ENCODE data around the gene SLC5A2.
"Not testable (repeated sequence)": the region's sequence is repeated elsewhere in the genome, so short reads cannot be mapped to it uniquely, and the experiment has no call there.

The SLC5A2 gene

GRCh38 chr16:31529108-31529936 lies 46.4 kb downstream of the SLC5A2 start:
- peak overlapping the region; percentile 22 to 50 for H3K4me3 ChIP-seq (ENCODE audit: low read length in 2 of 2)
- H3K4me1 ChIP-seq (ENCODE audit: control insufficient read depth in 2 of 2, insufficient read depth in 2 of 2, low read length in 2 of 2), result no peaks in the 10 kb centered on the region
- H3K27ac ChIP-seq (ENCODE audit: low read depth in 2 of 2, low read length in 2 of 2), result no peak overlapping the region
- peaks cover 12 to 26% of the 10 kb centered on the region in 2 donors for H3K27me3 ChIP-seq (ENCODE audit: control insufficient read depth in 2 of 2, insufficient read depth in 2 of 2, low read length in 2 of 2)
- no peaks in the 10 kb centered on the region for H3K9me3 ChIP-seq (ENCODE audit: control insufficient read depth in 2 of 2, low read length in 2 of 2)
- H3K9ac ChIP-seq (ENCODE audit: low read depth in 1 of 2, low read length in 2 of 2), result no peak overlapping the region
- no peaks in the 10 kb centered on the region for H3K36me3 ChIP-seq (ENCODE audit: control insufficient read depth in 2 of 2, insufficient read depth in 2 of 2, low read length in 2 of 2)

GRCh38 chr16:31529937-31530312 lies 47.0 kb downstream of the SLC5A2 start:
- Histone ChIP-seq H3K4me1 (ENCODE audit: control insufficient read depth in 2 of 2, insufficient read depth in 2 of 2, low read length in 2 of 2) (no peaks in the 10 kb centered on the region), H3K4me3 (ENCODE audit: low read length in 2 of 2) (no peak overlapping the region), H3K27me3 (ENCODE audit: control insufficient read depth in 2 of 2, insufficient read depth in 2 of 2, low read length in 2 of 2) (peaks cover 12 to 26% of the 10 kb centered on the region in 2 donors), H3K9ac (ENCODE audit: low read depth in 1 of 2, low read length in 2 of 2) (no peak overlapping the region), H3K27ac (ENCODE audit: low read depth in 2 of 2, low read length in 2 of 2) (no peak overlapping the region), H3K36me3 (ENCODE audit: control insufficient read depth in 2 of 2, insufficient read depth in 2 of 2, low read length in 2 of 2) (no peaks in the 10 kb centered on the region), H3K9me3 (ENCODE audit: control insufficient read depth in 2 of 2, low read length in 2 of 2) (no peaks in the 10 kb centered on the region)

- no peak overlapping the region for H3K27ac ChIP-seq (ENCODE audit: low read depth in 2 of 2, low read length in 2 of 2)
- peaks cover 12 to 26% of the 10 kb centered on the region in 2 donors for H3K27me3 ChIP-seq (ENCODE audit: control insufficient read depth in 2 of 2, insufficient read depth in 2 of 2, low read length in 2 of 2)
- no peaks in the 10 kb centered on the region for H3K4me1 ChIP-seq (ENCODE audit: control insufficient read depth in 2 of 2, insufficient read depth in 2 of 2, low read length in 2 of 2)
- no peaks in the 10 kb centered on the region for H3K36me3 ChIP-seq (ENCODE audit: control insufficient read depth in 2 of 2, insufficient read depth in 2 of 2, low read length in 2 of 2)
- no peak overlapping the region for H3K4me3 ChIP-seq (ENCODE audit: low read length in 2 of 2)
- no peak overlapping the region for H3K9ac ChIP-seq (ENCODE audit: low read depth in 1 of 2, low read length in 2 of 2)
- no peaks in the 10 kb centered on the region for H3K9me3 ChIP-seq (ENCODE audit: control insufficient read depth in 2 of 2, low read length in 2 of 2)
These were observed 47.5 kb downstream of the SLC5A2 start for GRCh38 chr16:31530405-31530804.

GRCh38 chr16:31531096-31531495 lies 48.2 kb downstream of the SLC5A2 start:
- Histone ChIP-seq H3K27me3 (ENCODE audit: control insufficient read depth in 2 of 2, insufficient read depth in 2 of 2, low read length in 2 of 2) (peaks cover 12 to 31% of the 10 kb centered on the region in 2 donors), H3K4me3 (ENCODE audit: low read length in 2 of 2) (no peak overlapping the region), H3K9ac (ENCODE audit: low read depth in 1 of 2, low read length in 2 of 2) (no peak overlapping the region), H3K27ac (ENCODE audit: low read depth in 2 of 2, low read length in 2 of 2) (no peak overlapping the region), H3K36me3 (ENCODE audit: control insufficient read depth in 2 of 2, insufficient read depth in 2 of 2, low read length in 2 of 2) (no peaks in the 10 kb centered on the region), H3K4me1 (ENCODE audit: control insufficient read depth in 2 of 2, insufficient read depth in 2 of 2, low read length in 2 of 2) (no peaks in the 10 kb centered on the region), H3K9me3 (ENCODE audit: control insufficient read depth in 2 of 2, low read length in 2 of 2) (no peaks in the 10 kb centered on the region)

- Histone ChIP-seq H3K9me3 (ENCODE audit: control insufficient read depth in 2 of 2, low read length in 2 of 2) (no peaks in the 10 kb centered on the region), H3K9ac (ENCODE audit: low read depth in 1 of 2, low read length in 2 of 2) (no peak overlapping the region), H3K27ac (ENCODE audit: low read depth in 2 of 2, low read length in 2 of 2) (no peak overlapping the region), H3K4me1 (ENCODE audit: control insufficient read depth in 2 of 2, insufficient read depth in 2 of 2, low read length in 2 of 2) (no peaks in the 10 kb centered on the region), H3K4me3 (ENCODE audit: low read length in 2 of 2) (no peak overlapping the region), H3K27me3 (ENCODE audit: control insufficient read depth in 2 of 2, insufficient read depth in 2 of 2, low read length in 2 of 2) (peaks cover 12 to 31% of the 10 kb centered on the region in 2 donors), H3K36me3 (ENCODE audit: control insufficient read depth in 2 of 2, insufficient read depth in 2 of 2, low read length in 2 of 2) (no peaks in the 10 kb centered on the region)
These were observed 49.2 kb downstream of the SLC5A2 start for GRCh38 chr16:31532120-31532519.

GRCh38 chr16:31532896-31533295 lies 50.0 kb downstream of the SLC5A2 start:
- no peak overlapping the region for H3K9ac ChIP-seq (ENCODE audit: low read depth in 1 of 2, low read length in 2 of 2)

GRCh38 chr16:31535737-31536136 lies 52.8 kb downstream of the SLC5A2 start:
- Histone ChIP-seq H3K9ac (ENCODE audit: low read depth in 1 of 2, low read length in 2 of 2) (no peak overlapping the region), H3K9me3 (ENCODE audit: control insufficient read depth in 2 of 2, low read length in 2 of 2) (no peaks in the 10 kb centered on the region)

More at GRCh38 chr16:31532896-31533295, 50.0 kb downstream of the SLC5A2 start:
- Histone ChIP-seq H3K27me3 (ENCODE audit: control insufficient read depth in 2 of 2, insufficient read depth in 2 of 2, low read length in 2 of 2) (peaks cover 11 to 31% of the 10 kb centered on the region in 2 donors), H3K4me1 (ENCODE audit: control insufficient read depth in 2 of 2, insufficient read depth in 2 of 2, low read length in 2 of 2) (no peaks in the 10 kb centered on the region), H3K9me3 (ENCODE audit: control insufficient read depth in 2 of 2, low read length in 2 of 2) (no peaks in the 10 kb centered on the region), H3K27ac (ENCODE audit: low read depth in 2 of 2, low read length in 2 of 2) (no peak overlapping the region), H3K36me3 (ENCODE audit: control insufficient read depth in 2 of 2, insufficient read depth in 2 of 2, low read length in 2 of 2) (no peaks in the 10 kb centered on the region), H3K4me3 (ENCODE audit: low read length in 2 of 2) (no peak overlapping the region)

GRCh38 chr16:31536804-31537361 lies 54.0 kb downstream of the SLC5A2 start:
- H3K4me3 ChIP-seq (ENCODE audit: low read length in 2 of 2), result no peak overlapping the region

More at GRCh38 chr16:31535737-31536136, 52.8 kb downstream of the SLC5A2 start:
- Histone ChIP-seq H3K4me3 (ENCODE audit: low read length in 2 of 2) (no peak overlapping the region), H3K27ac (ENCODE audit: low read depth in 2 of 2, low read length in 2 of 2) (no peak overlapping the region), H3K27me3 (ENCODE audit: control insufficient read depth in 2 of 2, insufficient read depth in 2 of 2, low read length in 2 of 2) (peaks cover 9 to 13% of the 10 kb centered on the region in 2 donors), H3K4me1 (ENCODE audit: control insufficient read depth in 2 of 2, insufficient read depth in 2 of 2, low read length in 2 of 2) (no peaks in the 10 kb centered on the region), H3K36me3 (ENCODE audit: control insufficient read depth in 2 of 2, insufficient read depth in 2 of 2, low read length in 2 of 2) (no peaks in the 10 kb centered on the region)

GRCh38 chr16:31537362-31538242 lies 54.7 kb downstream of the SLC5A2 start:
- no peak overlapping the region for H3K9ac ChIP-seq (ENCODE audit: low read depth in 1 of 2, low read length in 2 of 2)
- H3K27me3 ChIP-seq (ENCODE audit: control insufficient read depth in 2 of 2, insufficient read depth in 2 of 2, low read length in 2 of 2), result peaks cover 5 to 6% of the 10 kb centered on the region in 2 donors

More at GRCh38 chr16:31536804-31537361, 54.0 kb downstream of the SLC5A2 start:
- H3K36me3 ChIP-seq (ENCODE audit: control insufficient read depth in 2 of 2, insufficient read depth in 2 of 2, low read length in 2 of 2), result no peaks in the 10 kb centered on the region
- no peaks in the 10 kb centered on the region for H3K4me1 ChIP-seq (ENCODE audit: control insufficient read depth in 2 of 2, insufficient read depth in 2 of 2, low read length in 2 of 2)
- no peak overlapping the region for H3K9ac ChIP-seq (ENCODE audit: low read depth in 1 of 2, low read length in 2 of 2)
- no peak overlapping the region for H3K27ac ChIP-seq (ENCODE audit: low read depth in 2 of 2, low read length in 2 of 2)
- H3K27me3 ChIP-seq (ENCODE audit: control insufficient read depth in 2 of 2, insufficient read depth in 2 of 2, low read length in 2 of 2), result peaks cover 6% of the 10 kb centered on the region in 2 donors
- H3K9me3 ChIP-seq (ENCODE audit: control insufficient read depth in 2 of 2, low read length in 2 of 2), result no peaks in the 10 kb centered on the region

GRCh38 chr16:31538243-31538598 lies 55.3 kb downstream of the SLC5A2 start:
- not testable (repeated sequence) for H3K27ac ChIP-seq (ENCODE audit: low read depth in 2 of 2, low read length in 2 of 2); H3K4me3 ChIP-seq (ENCODE audit: low read length in 2 of 2); H3K9ac ChIP-seq (ENCODE audit: low read depth in 1 of 2, low read length in 2 of 2); H3K9me3 ChIP-seq (ENCODE audit: control insufficient read depth in 2 of 2, low read length in 2 of 2); H3K36me3 ChIP-seq (ENCODE audit: control insufficient read depth in 2 of 2, insufficient read depth in 2 of 2, low read length in 2 of 2); H3K27me3 ChIP-seq (ENCODE audit: control insufficient read depth in 2 of 2, insufficient read depth in 2 of 2, low read length in 2 of 2); H3K4me1 ChIP-seq (ENCODE audit: control insufficient read depth in 2 of 2, insufficient read depth in 2 of 2, low read length in 2 of 2)

More at GRCh38 chr16:31537362-31538242, 54.7 kb downstream of the SLC5A2 start:
- H3K9me3 ChIP-seq (ENCODE audit: control insufficient read depth in 2 of 2, low read length in 2 of 2), result no peaks in the 10 kb centered on the region
- H3K4me3 ChIP-seq (ENCODE audit: low read length in 2 of 2), result no peak overlapping the region
- no peaks in the 10 kb centered on the region for H3K4me1 ChIP-seq (ENCODE audit: control insufficient read depth in 2 of 2, insufficient read depth in 2 of 2, low read length in 2 of 2)
- H3K27ac ChIP-seq (ENCODE audit: low read depth in 2 of 2, low read length in 2 of 2), result no peak overlapping the region
- H3K36me3 ChIP-seq (ENCODE audit: control insufficient read depth in 2 of 2, insufficient read depth in 2 of 2, low read length in 2 of 2), result no peaks in the 10 kb centered on the region
